GM23338 (cell line): Measurements from ENCODE around the gene TRA2A.

Experiments
- EZH2 ChIP-seq: fragments of 200-600 bp; sonication (generic); IDR thresholded peaks from one replicate; pipeline ENCODE4 v1.8.0; 2017; ENCODE audit warnings: antibody characterized with exemption, mild to moderate bottlenecking, low read depth; ENCODE audit not compliant: unreplicated experiment
- NANOG ChIP-seq: IDR thresholded peaks from 2 replicates; pipeline ENCODE4 v1.6.1; 2016; ENCODE audit warnings: antibody characterized with exemption, borderline replicate concordance
- POLR2AphosphoS5 ChIP-seq: IDR thresholded peaks from 2 replicates; pipeline ENCODE4 v1.6.1; 2016; ENCODE audit warnings: antibody characterized with exemption, low read depth
- ZNF331 ChIP-seq: fragments of 250-450 bp; sonication (Bioruptor Pico); IDR thresholded peaks from 2 replicates; pipeline ENCODE4 v1.5.0; 2020; ENCODE audit warnings: low read depth, mild to moderate bottlenecking, moderate library complexity
- TF ChIP-seq, protein P1 (sequence below), 2 experiments: fragments of 200-600 bp in 1 of 2; sonication (generic) in 1 of 2; conservative IDR thresholded peaks; 2 replicates each; pipeline versions ENCODE4 v1.5.1 to v1.6.1; 2016 to 2017; ENCODE audit warnings: antibody characterized with exemption in 2 of 2, low read depth in 2 of 2, mild to moderate bottlenecking in 2 of 2, moderate library complexity in 1 of 2
- TF ChIP-seq, protein P2 (sequence below): IDR thresholded peaks from 2 replicates; pipeline ENCODE4 v1.6.1; 2016; ENCODE audit warnings: antibody characterized with exemption

DNA sequence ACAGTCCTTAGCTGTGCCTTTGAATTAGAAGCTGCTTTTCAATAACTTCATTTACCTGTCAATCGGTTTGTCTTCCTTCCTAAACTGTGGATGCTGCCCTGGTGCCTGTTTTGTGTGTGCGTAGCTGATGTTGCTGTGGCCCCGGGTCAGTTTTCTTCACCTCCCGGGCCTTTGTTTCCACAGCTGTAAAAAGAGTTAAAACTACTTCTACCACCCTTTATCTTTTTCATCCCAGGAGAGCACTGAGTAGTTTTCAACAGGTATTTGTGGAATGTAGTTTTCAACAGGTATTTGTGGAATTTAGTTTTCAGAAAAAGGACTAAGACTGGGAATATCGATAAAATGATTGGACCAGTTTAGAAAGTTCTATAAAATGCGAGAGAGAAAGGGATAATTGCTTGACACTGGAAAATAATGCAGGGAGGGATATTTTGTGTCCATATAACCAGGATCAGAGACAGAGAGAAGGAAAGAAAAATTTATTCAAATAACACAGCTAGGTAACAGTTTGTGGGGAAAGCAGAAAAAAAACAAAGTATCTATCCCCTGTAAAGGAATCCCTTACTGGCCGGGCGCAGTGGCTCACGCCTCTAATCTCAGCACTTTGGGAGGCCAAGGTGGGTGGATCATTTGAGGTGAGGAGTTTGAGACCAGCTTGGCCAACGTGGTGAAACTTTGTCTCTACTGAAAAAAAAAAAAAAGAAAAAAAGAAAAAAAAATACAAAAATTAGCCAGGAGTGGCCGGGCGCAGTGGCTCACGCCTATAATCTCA, 45.6 kb downstream of the TRA2A start:
- TF ChIP-seq, protein P1, sequence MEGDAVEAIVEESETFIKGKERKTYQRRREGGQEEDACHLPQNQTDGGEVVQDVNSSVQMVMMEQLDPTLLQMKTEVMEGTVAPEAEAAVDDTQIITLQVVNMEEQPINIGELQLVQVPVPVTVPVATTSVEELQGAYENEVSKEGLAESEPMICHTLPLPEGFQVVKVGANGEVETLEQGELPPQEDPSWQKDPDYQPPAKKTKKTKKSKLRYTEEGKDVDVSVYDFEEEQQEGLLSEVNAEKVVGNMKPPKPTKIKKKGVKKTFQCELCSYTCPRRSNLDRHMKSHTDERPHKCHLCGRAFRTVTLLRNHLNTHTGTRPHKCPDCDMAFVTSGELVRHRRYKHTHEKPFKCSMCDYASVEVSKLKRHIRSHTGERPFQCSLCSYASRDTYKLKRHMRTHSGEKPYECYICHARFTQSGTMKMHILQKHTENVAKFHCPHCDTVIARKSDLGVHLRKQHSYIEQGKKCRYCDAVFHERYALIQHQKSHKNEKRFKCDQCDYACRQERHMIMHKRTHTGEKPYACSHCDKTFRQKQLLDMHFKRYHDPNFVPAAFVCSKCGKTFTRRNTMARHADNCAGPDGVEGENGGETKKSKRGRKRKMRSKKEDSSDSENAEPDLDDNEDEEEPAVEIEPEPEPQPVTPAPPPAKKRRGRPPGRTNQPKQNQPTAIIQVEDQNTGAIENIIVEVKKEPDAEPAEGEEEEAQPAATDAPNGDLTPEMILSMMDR (conservative IDR thresholded peaks at IDR 0.05; ENCODE audit: low read depth in 2 of 2): no peak
- no peak for TF ChIP-seq POLR2AphosphoS5
- TF ChIP-seq EZH2: no peak
- no peak for TF ChIP-seq NANOG
- TF ChIP-seq, protein P2, sequence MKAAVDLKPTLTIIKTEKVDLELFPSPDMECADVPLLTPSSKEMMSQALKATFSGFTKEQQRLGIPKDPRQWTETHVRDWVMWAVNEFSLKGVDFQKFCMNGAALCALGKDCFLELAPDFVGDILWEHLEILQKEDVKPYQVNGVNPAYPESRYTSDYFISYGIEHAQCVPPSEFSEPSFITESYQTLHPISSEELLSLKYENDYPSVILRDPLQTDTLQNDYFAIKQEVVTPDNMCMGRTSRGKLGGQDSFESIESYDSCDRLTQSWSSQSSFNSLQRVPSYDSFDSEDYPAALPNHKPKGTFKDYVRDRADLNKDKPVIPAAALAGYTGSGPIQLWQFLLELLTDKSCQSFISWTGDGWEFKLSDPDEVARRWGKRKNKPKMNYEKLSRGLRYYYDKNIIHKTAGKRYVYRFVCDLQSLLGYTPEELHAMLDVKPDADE: no peak
- TF ChIP-seq ZNF331 (CRISPR knock-in tag): no peak
